Keratinocyte (primary cell): ENCODE results near the gene NCOA3. TPM values are rescaled to one million over a fixed set of nuclear protein-coding genes. Genes with fewer than 3 reads are reported as not detected.

Source experiments
- DNase-seq: peaks from one replicate; pipeline ENCODE4 v3.0.0-alpha.2; 2011; ENCODE audit warnings: low read depth, missing footprints, low spot score
- FAIRE-seq: peaks from 2 replicates; lab custom pipeline; 2011; peaks lifted over from hg19 to GRCh38; lab: Jason Lieb, UNC
- H2AFZ ChIP-seq: 2 replicates; pipeline ENCODE4 v1.6.0; 2012; ENCODE audit warnings: low read length, control low read depth, inconsistent platforms; ENCODE audit not compliant: control insufficient read depth
- H3K27ac ChIP-seq: 2 replicates; pipeline ENCODE4 v1.5.1; 2011; ENCODE audit warnings: low read length; ENCODE audit not compliant: control insufficient read depth, insufficient read depth
- H3K27me3 ChIP-seq: 3 replicates; pipeline ENCODE4 v1.6.0; 2011; ENCODE audit warnings: low read length; ENCODE audit not compliant: control insufficient read depth, insufficient read depth; ENCODE audit errors: extremely low read depth
- H3K36me3 ChIP-seq, 2 experiments: 2 replicates in 1 of 2; 3 replicates in 1 of 2; pipeline ENCODE4 v1.5.1; 2011; ENCODE audit warnings: low read length in 2 of 2, mild to moderate bottlenecking in 1 of 2; ENCODE audit not compliant: control insufficient read depth in 2 of 2, insufficient read depth in 2 of 2; ENCODE audit errors: extremely low read depth in 1 of 2
- H3K4me1 ChIP-seq: 3 replicates; pipeline ENCODE4 v1.5.1; 2011; ENCODE audit warnings: low read length; ENCODE audit not compliant: control insufficient read depth, insufficient read depth; ENCODE audit errors: extremely low read depth
- H3K4me2 ChIP-seq: 3 replicates; pipeline ENCODE4 v1.6.0; 2011; ENCODE audit warnings: low read depth, low read length; ENCODE audit not compliant: control insufficient read depth, insufficient read depth; ENCODE audit errors: extremely low read depth
- H3K4me3 ChIP-seq, 3 experiments: fragments of 200-600 bp in 1 of 3; sonication (generic) in 1 of 3; 2 replicates in 2 of 3; 3 replicates in 1 of 3; pipeline ENCODE4 v1.5.1; 2011 to 2016; ENCODE audit warnings: low read length in 3 of 3, mild to moderate bottlenecking in 3 of 3, control low read depth in 2 of 3, inconsistent platforms in 1 of 3, low read depth in 1 of 3, mixed read lengths in 1 of 3, mixed run types in 1 of 3, moderate library complexity in 1 of 3; ENCODE audit not compliant: control insufficient read depth in 2 of 3, insufficient read depth in 2 of 3; ENCODE audit errors: extremely low read depth in 1 of 3
- H3K79me2 ChIP-seq: 2 replicates; pipeline ENCODE4 v1.6.0; 2012; ENCODE audit warnings: low read length; ENCODE audit not compliant: control insufficient read depth, insufficient read depth
- H3K9ac ChIP-seq: 3 replicates; pipeline ENCODE4 v1.6.0; 2011; ENCODE audit warnings: low read length; ENCODE audit not compliant: control insufficient read depth, insufficient read depth; ENCODE audit errors: extremely low read depth
- H3K9me1 ChIP-seq: 3 replicates; pipeline ENCODE4 v1.6.0; 2011; ENCODE audit warnings: low read length; ENCODE audit not compliant: control insufficient read depth, insufficient read depth; ENCODE audit errors: extremely low read depth
- H3K9me3 ChIP-seq: 2 replicates; pipeline ENCODE4 v1.5.1; 2012; ENCODE audit warnings: low read depth, low read length; ENCODE audit not compliant: control insufficient read depth
- H4K20me1 ChIP-seq: 3 replicates; pipeline ENCODE4 v1.6.0; 2011; ENCODE audit warnings: low read length; ENCODE audit not compliant: control insufficient read depth, insufficient read depth; ENCODE audit errors: extremely low read depth
- CTCF ChIP-seq, 3 experiments: IDR thresholded peaks in 1 of 3; conservative IDR thresholded peaks in 1 of 3; optimal IDR thresholded peaks in 1 of 3; 2 replicates in 2 of 3; 3 replicates in 1 of 3; pipeline versions ENCODE3 to v1.5.1; 2011; ENCODE audit warnings: low read length in 3 of 3, mild to moderate bottlenecking in 3 of 3, moderate library complexity in 2 of 3, control low read depth in 1 of 3, inconsistent platforms in 1 of 3; ENCODE audit not compliant: insufficient read depth in 2 of 3; ENCODE audit errors: extremely low read depth in 1 of 3
- EZH2 ChIP-seq: IDR thresholded peaks from one replicate; pipeline ENCODE4 v1.6.1; 2012; ENCODE audit warnings: inconsistent platforms, mild to moderate bottlenecking, low read length, moderate library complexity
- dilution Hi-C: fragments of 300-500 bp; cut with MboI; formaldehyde crosslinking; loops from one replicate; pipeline ENCODE4 v1.7.0; 2020; ENCODE audit warnings: low sequenced_read_pairs; ENCODE audit not compliant: extremely low pct_ligation_motif_present
- polyA plus RNA-seq, 5 experiments: library from polyadenylated mRNA; depleted of rRNA in 3 of 5; stranded (reverse) in 3 of 5; stranded (forward) in 1 of 5; unstranded in 1 of 5; fragments of >200 nt; gene quantifications; 1 replicate in 1 of 5; 2 replicates in 3 of 5; 3 replicates in 1 of 5; pipeline versions ENCODE4 v1.2.1 to v1.2.3, GENCODE V29; 2011 to 2012; ENCODE audit warnings: missing spikeins in 2 of 5, low read depth in 1 of 5, low replicate concordance in 1 of 5

The NCOA3 gene
- polyA plus RNA-seq, 1 donor (not counting 4 experiments of a cell fraction or from before 2014, with no cell fraction given), result 25.8 TPM

- Histone ChIP-seq H3K79me2 (no peaks in the 10 kb centered on the region), H4K20me1 (no peaks in the 10 kb centered on the region), H3K9ac (no peak overlapping the region), H3K4me3 (no peak overlapping the region), H2AFZ (no peak overlapping the region), H3K4me2 (no peak overlapping the region), H3K9me3 (no peaks in the 10 kb centered on the region), H3K36me3 (peaks cover 40 to 42% of the 10 kb centered on the region in 2 experiments), H3K27ac (no peak overlapping the region), H3K27me3 (no peaks in the 10 kb centered on the region), H3K4me1 (peaks cover 21% of the 10 kb centered on the region), H3K9me1 (no peaks in the 10 kb centered on the region)
- DNase-seq, result no peak
- TF ChIP-seq CTCF (optimal IDR thresholded peaks at IDR 0.05 in 1 of 3, IDR thresholded peaks at IDR 0.05 in 1 of 3, conservative IDR thresholded peaks at IDR 0.05 in 1 of 3; ENCODE audit: extremely low read depth in 1 of 3, insufficient read depth in 2 of 3, low read length in 3 of 3) (no peak), EZH2 (no peak)
- dilution Hi-C loops, result no loop called here
- no peak for FAIRE-seq
Observed at GRCh38 chr20:47661714-47662113, 160.0 kb downstream of the NCOA3 start.

GRCh38 chr20:47662483-47663353, 161.0 kb downstream of the NCOA3 start:
- H3K4me3 ChIP-seq, result no peak overlapping the region
- H2AFZ ChIP-seq, result no peak overlapping the region
- H3K36me3 ChIP-seq, result peaks cover 38% of the 10 kb centered on the region in 2 experiments
- dilution Hi-C loops, result no loop called here
- no peaks in the 10 kb centered on the region for H3K9me1 ChIP-seq
- no peak overlapping the region for H3K27ac ChIP-seq
- H3K9me3 ChIP-seq, result no peaks in the 10 kb centered on the region
- DNase-seq (no peak), FAIRE-seq (no peak)
- TF ChIP-seq EZH2, result no peak
- no peak for TF ChIP-seq CTCF (optimal IDR thresholded peaks at IDR 0.05 in 1 of 3, IDR thresholded peaks at IDR 0.05 in 1 of 3, conservative IDR thresholded peaks at IDR 0.05 in 1 of 3; ENCODE audit: extremely low read depth in 1 of 3, insufficient read depth in 2 of 3, low read length in 3 of 3)
- no peaks in the 10 kb centered on the region for H4K20me1 ChIP-seq
- H3K4me1 ChIP-seq, result peaks cover 21% of the 10 kb centered on the region
- no peak overlapping the region for H3K9ac ChIP-seq
- no peak overlapping the region for H3K4me2 ChIP-seq
- no peaks in the 10 kb centered on the region for H3K79me2 ChIP-seq
- H3K27me3 ChIP-seq, result no peaks in the 10 kb centered on the region
